Stimulated activated CD8-positive, alpha-beta memory T cell treated with anti-CD3 and anti-CD28 coated beads, Interleukin-2, amount 100 ng/mL, for 48 hours (primary cell): ENCODE measurements around the gene VCY1B.
"Not testable (repeated sequence)": the region's sequence is repeated elsewhere in the genome, so short reads cannot be mapped to it uniquely, and the experiment has no call there.

Experiments
- DNase-seq, 2 donors: peaks; one replicate each; pipeline ENCODE4 v3.0.0-alpha.2; 2020; ENCODE audit warnings: low read depth in 2 of 2

The VCY1B gene

GRCh38 chrY:14055927-14056326, at the start of gene VCY1B:
VCY1B (plus strand) TSS chrY:14056227; CDS start chrY:14056290, 63 bp downstream.
- DNase-seq = not testable (repeated sequence)

GRCh38 chrY:14011916-14012315, 44.1 kb upstream of the VCY1B start:
- not testable (repeated sequence) for DNase-seq

- DNase-seq = not testable (repeated sequence)
Measured at GRCh38 chrY:14030395-14030794, 25.6 kb upstream of the VCY1B start.

- no peak for DNase-seq
Measured at GRCh38 chrY:14085877-14086276, 29.9 kb downstream of the VCY1B start.
